HEK293 (cell line): ENCODE results near the gene RACK1.
A peak's percentile ranks its signal among the peaks of the same experiment; 100 is the strongest.

Experiments used
- FEZF1 ChIP-seq: fragments of 450-650 bp; formaldehyde crosslinking; IDR thresholded peaks from 2 replicates; pipeline ENCODE4 v1.5.1; 2016; ENCODE audit warnings: missing biosample characterization, missing genetic modification characterization
- GLI4 ChIP-seq: fragments of 450-650 bp; formaldehyde crosslinking; IDR thresholded peaks from 2 replicates; pipeline ENCODE4 v1.5.1; 2016; ENCODE audit warnings: missing biosample characterization, missing genetic modification characterization
- HOXC10 ChIP-seq: sonication (generic); formaldehyde crosslinking; IDR thresholded peaks from 2 replicates; pipeline ENCODE4 v1.8.1; 2023; ENCODE audit warnings: mild to moderate bottlenecking, missing genetic modification reagents
- KLF16 ChIP-seq: fragments of 450-650 bp; formaldehyde crosslinking; IDR thresholded peaks from 2 replicates; pipeline ENCODE4 v1.5.1; 2017; ENCODE audit warnings: missing biosample characterization, missing genetic modification characterization
- MYNN ChIP-seq: fragments of 450-650 bp; formaldehyde crosslinking; IDR thresholded peaks from 2 replicates; pipeline ENCODE4 v1.5.1; 2016; ENCODE audit warnings: missing biosample characterization, missing genetic modification characterization, borderline replicate concordance
- MZF1 ChIP-seq: fragments of 450-650 bp; formaldehyde crosslinking; IDR thresholded peaks from 2 replicates; pipeline ENCODE4 v1.5.1; 2017; ENCODE audit warnings: missing biosample characterization, missing genetic modification characterization, borderline replicate concordance
- PATZ1 ChIP-seq: fragments of 450-650 bp; formaldehyde crosslinking; IDR thresholded peaks from 2 replicates; pipeline ENCODE4 v1.5.1; 2016; ENCODE audit warnings: missing biosample characterization, missing genetic modification characterization
- WT1 ChIP-seq: fragments of 450-650 bp; formaldehyde crosslinking; IDR thresholded peaks from 2 replicates; pipeline ENCODE4 v1.5.1; 2016; ENCODE audit warnings: missing biosample characterization, missing genetic modification characterization
- YY1 ChIP-seq: fragments of 450-650 bp; formaldehyde crosslinking; IDR thresholded peaks from 2 replicates; pipeline ENCODE4 v1.5.1; 2018; ENCODE audit warnings: missing biosample characterization, missing genetic modification characterization
- ZBTB49 ChIP-seq: fragments of 450-650 bp; formaldehyde crosslinking; IDR thresholded peaks from 2 replicates; pipeline ENCODE4 v1.5.1; 2016; ENCODE audit warnings: missing biosample characterization, missing genetic modification characterization, low read depth
- ZBTB7A ChIP-seq: fragments of 450-650 bp; formaldehyde crosslinking; IDR thresholded peaks from 2 replicates; pipeline ENCODE4 v1.5.1; 2016; ENCODE audit warnings: low read depth, missing biosample characterization, missing genetic modification characterization
- ZFHX2 ChIP-seq: fragments of 450-650 bp; formaldehyde crosslinking; conservative IDR thresholded peaks from 2 replicates; pipeline ENCODE4 v1.5.1; 2016; ENCODE audit warnings: missing biosample characterization, missing genetic modification characterization
- ZIC2 ChIP-seq: fragments of 450-650 bp; formaldehyde crosslinking; IDR thresholded peaks from 2 replicates; pipeline ENCODE4 v1.5.1; 2016; ENCODE audit warnings: missing biosample characterization, missing genetic modification characterization
- ZNF112 ChIP-seq: fragments of 450-650 bp; formaldehyde crosslinking; IDR thresholded peaks from 2 replicates; pipeline ENCODE4 v1.5.0; 2017; ENCODE audit warnings: missing biosample characterization, missing genetic modification characterization
- ZNF133 ChIP-seq: fragments of 450-650 bp; formaldehyde crosslinking; IDR thresholded peaks from 2 replicates; pipeline ENCODE4 v1.5.1; 2016; ENCODE audit warnings: missing biosample characterization, missing genetic modification characterization
- ZNF148 ChIP-seq: fragments of 450-650 bp; formaldehyde crosslinking; IDR thresholded peaks from 2 replicates; pipeline ENCODE4 v1.5.0; 2017; ENCODE audit warnings: missing biosample characterization, missing genetic modification characterization, borderline replicate concordance
- ZNF157 ChIP-seq: fragments of 450-650 bp; formaldehyde crosslinking; IDR thresholded peaks from 2 replicates; pipeline ENCODE4 v1.5.1; 2016; ENCODE audit warnings: missing biosample characterization, missing genetic modification characterization
- ZNF19 ChIP-seq: fragments of 450-650 bp; formaldehyde crosslinking; IDR thresholded peaks from 2 replicates; pipeline ENCODE4; 2016; ENCODE audit warnings: missing biosample characterization, missing genetic modification characterization, low read depth
- ZNF248 ChIP-seq: fragments of 450-650 bp; formaldehyde crosslinking; IDR thresholded peaks from 2 replicates; pipeline ENCODE4 v1.5.1; 2017; ENCODE audit warnings: missing biosample characterization, missing genetic modification characterization
- ZNF398 ChIP-seq: fragments of 450-650 bp; formaldehyde crosslinking; IDR thresholded peaks from 2 replicates; pipeline ENCODE4 v1.5.1; 2017; ENCODE audit warnings: missing biosample characterization, missing genetic modification characterization
- ZNF433 ChIP-seq: fragments of 450-650 bp; formaldehyde crosslinking; IDR thresholded peaks from 2 replicates; pipeline ENCODE4 v1.5.1; 2016; ENCODE audit warnings: missing biosample characterization, missing genetic modification characterization, low read depth
- ZNF488 ChIP-seq: fragments of 450-650 bp; formaldehyde crosslinking; IDR thresholded peaks from 2 replicates; pipeline ENCODE4 v1.5.1; 2016; ENCODE audit warnings: missing biosample characterization, missing genetic modification characterization
- ZNF530 ChIP-seq: fragments of 450-650 bp; formaldehyde crosslinking; IDR thresholded peaks from 2 replicates; pipeline ENCODE4 v1.5.1; 2016; ENCODE audit warnings: low read depth, missing biosample characterization, missing genetic modification characterization
- ZNF555 ChIP-seq: fragments of 450-650 bp; formaldehyde crosslinking; conservative IDR thresholded peaks from 2 replicates; pipeline ENCODE4 v1.5.1; 2017; ENCODE audit warnings: missing biosample characterization, mild to moderate bottlenecking, missing genetic modification characterization, inconsistent platforms
- ZNF561 ChIP-seq: fragments of 450-650 bp; IDR thresholded peaks from 2 replicates; pipeline ENCODE4 v1.5.1; 2018; ENCODE audit warnings: missing biosample characterization, missing genetic modification characterization, borderline replicate concordance
- ZNF654 ChIP-seq: fragments of 450-650 bp; formaldehyde crosslinking; IDR thresholded peaks from 2 replicates; pipeline ENCODE4 v1.5.1; 2016; ENCODE audit warnings: low read depth, missing biosample characterization, missing genetic modification characterization
- ZNF692 ChIP-seq: fragments of 450-650 bp; formaldehyde crosslinking; IDR thresholded peaks from 2 replicates; pipeline ENCODE4 v1.5.1; 2016; ENCODE audit warnings: missing biosample characterization, missing genetic modification characterization
- ZNF701 ChIP-seq: fragments of 450-650 bp; formaldehyde crosslinking; IDR thresholded peaks from 2 replicates; pipeline ENCODE4 v1.5.1; 2016; ENCODE audit warnings: missing biosample characterization, missing genetic modification characterization
- ZNF777 ChIP-seq: fragments of 450-650 bp; formaldehyde crosslinking; IDR thresholded peaks from 2 replicates; pipeline ENCODE4 v1.5.1; 2017; ENCODE audit warnings: missing biosample characterization, missing genetic modification characterization, borderline replicate concordance

RACK1 gene

GRCh38 chr5:181221792-181222629 lies 21.7 kb downstream of the RACK1 start (continued):
- TF ChIP-seq ZNF19 = no peak
- peak; percentile 45; the same call in 1 of the 2 replicates for TF ChIP-seq ZFHX2 (tag by site-specific recombination)
- TF ChIP-seq ZNF561 (tag by site-specific recombination) = peak; percentile 60
- TF ChIP-seq MYNN = 0 out of 2 replicates have a peak, but pooled peaks have one; percentile 17
- no peak for TF ChIP-seq ZNF248 (tag by site-specific recombination)
- TF ChIP-seq ZNF398 = no peak
- peak; percentile 95 for TF ChIP-seq ZNF777 (tag by site-specific recombination)
- TF ChIP-seq HOXC10 = no peak
- no peak for TF ChIP-seq ZNF555
- TF ChIP-seq WT1 (tag by site-specific recombination) = peak; percentile 62
- no peak for TF ChIP-seq ZBTB49 (tag by site-specific recombination)
- peak; percentile 83 for TF ChIP-seq YY1
- TF ChIP-seq ZNF654 (tag by site-specific recombination) = no peak
- no peak for TF ChIP-seq ZNF530 (tag by site-specific recombination)
- no peak for TF ChIP-seq ZNF133
- peak; percentile 47 for TF ChIP-seq ZNF692 (tag by site-specific recombination)
- TF ChIP-seq ZNF112 = no peak
- no peak for TF ChIP-seq ZNF488 (tag by site-specific recombination)
- peak; percentile 54 for TF ChIP-seq KLF16 (tag by site-specific recombination)
- peak; percentile 80 for TF ChIP-seq ZBTB7A
- TF ChIP-seq MZF1 = peak; percentile 77; the same call in 1 of the 2 replicates
- TF ChIP-seq GLI4 (tag by site-specific recombination) = peak; percentile 36; the same call in 1 of the 2 replicates
- TF ChIP-seq ZNF148 (tag by site-specific recombination) = no peak
- TF ChIP-seq FEZF1 = peak; percentile 14; the same call in 1 of the 2 replicates
- no peak for TF ChIP-seq ZNF433
- TF ChIP-seq ZNF701 (tag by site-specific recombination) = no peak
- no peak for TF ChIP-seq ZNF157 (tag by site-specific recombination)
- TF ChIP-seq ZIC2 = no peak; the same call in 1 of the 2 replicates
- peak; percentile 54; the same call in 1 of the 2 replicates for TF ChIP-seq PATZ1 (tag by site-specific recombination)
